Neural progenitor cell (in vitro differentiated cells): ENCODE measurements around the gene EML5.

Experiments used
- EZH2 ChIP-seq: fragments of 200-600 bp; sonication (generic); IDR thresholded peaks from 2 replicates; pipeline ENCODE4 v1.6.1; 2017; ENCODE audit warnings: antibody characterized with exemption, mild to moderate bottlenecking, moderate library complexity
- EZH2phosphoT487 ChIP-seq: fragments of 200-600 bp; sonication (generic); IDR thresholded peaks from 2 replicates; pipeline ENCODE4 v1.6.1; 2017; ENCODE audit warnings: antibody characterized with exemption
- TF ChIP-seq, protein P1 (sequence below): fragments of 200-600 bp; sonication (generic); IDR thresholded peaks from 2 replicates; pipeline ENCODE4 v1.5.1; 2017; ENCODE audit warnings: antibody characterized with exemption, mild to moderate bottlenecking

GRCh38 chr14:88639221-88639620 lies 153.5 kb downstream of the EML5 start:
- TF ChIP-seq, protein P1, sequence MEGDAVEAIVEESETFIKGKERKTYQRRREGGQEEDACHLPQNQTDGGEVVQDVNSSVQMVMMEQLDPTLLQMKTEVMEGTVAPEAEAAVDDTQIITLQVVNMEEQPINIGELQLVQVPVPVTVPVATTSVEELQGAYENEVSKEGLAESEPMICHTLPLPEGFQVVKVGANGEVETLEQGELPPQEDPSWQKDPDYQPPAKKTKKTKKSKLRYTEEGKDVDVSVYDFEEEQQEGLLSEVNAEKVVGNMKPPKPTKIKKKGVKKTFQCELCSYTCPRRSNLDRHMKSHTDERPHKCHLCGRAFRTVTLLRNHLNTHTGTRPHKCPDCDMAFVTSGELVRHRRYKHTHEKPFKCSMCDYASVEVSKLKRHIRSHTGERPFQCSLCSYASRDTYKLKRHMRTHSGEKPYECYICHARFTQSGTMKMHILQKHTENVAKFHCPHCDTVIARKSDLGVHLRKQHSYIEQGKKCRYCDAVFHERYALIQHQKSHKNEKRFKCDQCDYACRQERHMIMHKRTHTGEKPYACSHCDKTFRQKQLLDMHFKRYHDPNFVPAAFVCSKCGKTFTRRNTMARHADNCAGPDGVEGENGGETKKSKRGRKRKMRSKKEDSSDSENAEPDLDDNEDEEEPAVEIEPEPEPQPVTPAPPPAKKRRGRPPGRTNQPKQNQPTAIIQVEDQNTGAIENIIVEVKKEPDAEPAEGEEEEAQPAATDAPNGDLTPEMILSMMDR, result no peak
- TF ChIP-seq EZH2, result no peak
- TF ChIP-seq EZH2phosphoT487, result no peak
